ENCODE data around the gene LOXHD1. TPM values are rescaled to one million over a fixed set of nuclear protein-coding genes. Genes with fewer than 3 reads are reported as not detected.

Gene LOXHD1
- total and polyA plus RNA-seq, 2 donors from 2014 or later, result 0.25 TPM; not detected in 1

GRCh38 chr18:46686186-46686585, 29.2 kb upstream of the LOXHD1 start:
- Histone ChIP-seq H3K9me3 (ENCODE audit: control insufficient read depth in 2 of 3, insufficient read depth in 1 of 3, low read length in 3 of 3) (no peaks in the 10 kb centered on the region), H3K27ac (ENCODE audit: low read depth in 2 of 2, low read length in 2 of 2) (no peak overlapping the region), H3K4me1 (ENCODE audit: control insufficient read depth in 2 of 3, insufficient read depth in 2 of 3, low read depth in 1 of 3, low read length in 3 of 3) (no peaks in the 10 kb centered on the region), H3K9ac (ENCODE audit: low read length in 3 of 3) (no peak overlapping the region), H3K36me3 (ENCODE audit: control insufficient read depth in 2 of 3, insufficient read depth in 3 of 3, low read length in 3 of 3) (no peaks in the 10 kb centered on the region), H3K4me3 (ENCODE audit: low read length in 3 of 3) (no peak overlapping the region), H3K27me3 (ENCODE audit: control insufficient read depth, insufficient read depth, low read length) (no peaks in the 10 kb centered on the region)
- TF ChIP-seq CTCF (IDR thresholded peaks at IDR 0.05; ENCODE audit: borderline replicate concordance, extremely low read depth, insufficient read depth), result no peak
- FAIRE-seq (no peak), DNase-seq (no peak)
- intact Hi-C loops (cut with DNase I), result no loop called here

GRCh38 chr18:46683252-46683651, 26.2 kb upstream of the LOXHD1 start:
- Histone ChIP-seq H3K4me1 (ENCODE audit: control insufficient read depth in 2 of 3, insufficient read depth in 2 of 3, low read depth in 1 of 3, low read length in 3 of 3) (peaks cover 0 to 3% (median 0%) of the 10 kb centered on the region in 3 donors), H3K27me3 (ENCODE audit: control insufficient read depth, insufficient read depth, low read length) (no peaks in the 10 kb centered on the region), H3K27ac (ENCODE audit: low read depth in 2 of 2, low read length in 2 of 2) (no peak overlapping the region), H3K9me3 (ENCODE audit: control insufficient read depth in 2 of 3, insufficient read depth in 1 of 3, low read length in 3 of 3) (no peaks in the 10 kb centered on the region), H3K9ac (ENCODE audit: low read length in 3 of 3) (no peak overlapping the region), H3K4me3 (ENCODE audit: low read length in 3 of 3) (no peak overlapping the region), H3K36me3 (ENCODE audit: control insufficient read depth in 2 of 3, insufficient read depth in 3 of 3, low read length in 3 of 3) (no peaks in the 10 kb centered on the region)
- FAIRE-seq (no peak), DNase-seq (no peak)
- TF ChIP-seq CTCF (IDR thresholded peaks at IDR 0.05; ENCODE audit: borderline replicate concordance, extremely low read depth, insufficient read depth), result no peak
- intact Hi-C loops (cut with DNase I), result no loop called here

GRCh38 chr18:46680784-46681695, 24.0 kb upstream of the LOXHD1 start:
- H3K27ac ChIP-seq (ENCODE audit: low read depth in 2 of 2, low read length in 2 of 2), result no peak overlapping the region
- H3K4me3 ChIP-seq (ENCODE audit: low read length in 3 of 3), result no peak overlapping the region
- DNase-seq, result no peak
- no peaks in the 10 kb centered on the region for H3K9me3 ChIP-seq (ENCODE audit: control insufficient read depth in 2 of 3, insufficient read depth in 1 of 3, low read length in 3 of 3)
- no peak for TF ChIP-seq CTCF (IDR thresholded peaks at IDR 0.05; ENCODE audit: borderline replicate concordance, extremely low read depth, insufficient read depth)
- no peak overlapping the region for H3K9ac ChIP-seq (ENCODE audit: low read length in 3 of 3)
- H3K27me3 ChIP-seq (ENCODE audit: control insufficient read depth, insufficient read depth, low read length), result no peaks in the 10 kb centered on the region
- no peak for FAIRE-seq
- H3K36me3 ChIP-seq (ENCODE audit: control insufficient read depth in 2 of 3, insufficient read depth in 3 of 3, low read length in 3 of 3), result no peaks in the 10 kb centered on the region
- intact Hi-C loops (cut with DNase I), result no loop called here
- peaks cover 2 to 21% (median 3%) of the 10 kb centered on the region in 3 donors for H3K4me1 ChIP-seq (ENCODE audit: control insufficient read depth in 2 of 3, insufficient read depth in 2 of 3, low read depth in 1 of 3, low read length in 3 of 3)
